ENCODE measurements around the gene PEX11G.

PEX11G gene

GRCh38 chr19:7515645-7516151 lies 26.9 kb upstream of the PEX11G start, which contains the start of gene ZNF358:
Gene ZNF358 (plus strand): TSS chr19:7516103. CDS start chr19:7519243, 3,140 bp downstream.
- Histone ChIP-seq H3K4me3 (ENCODE audit: low read length) (peak within 1 kb of the TSS; percentile 25; the same call in 1 of the 2 replicates), H3K4me1 (ENCODE audit: control insufficient read depth, low read length) (peaks cover 3% of the 10 kb centered on the region; the same call in 1 of the 2 replicates), H3K9me2 (replicated peaks; ENCODE audit: control insufficient read depth, low read length) (no peaks in the 10 kb centered on the region), H4K20me1 (ENCODE audit: control insufficient read depth, insufficient read depth, low read depth, low read length) (no peaks in the 10 kb centered on the region), H3K79me2 (ENCODE audit: control insufficient read depth, low read length) (no peaks in the 10 kb centered on the region), H3K9me3 (ENCODE audit: control insufficient read depth, insufficient read depth, low read length) (no peaks in the 10 kb centered on the region), H3F3A (ENCODE audit: control insufficient read depth, insufficient read depth) (no peaks in the 10 kb centered on the region), H3K4me2 (ENCODE audit: low read length) (peak within 1 kb of the TSS; percentile 32; the same call in 1 of the 2 replicates), H3K36me3 (ENCODE audit: control insufficient read depth, low read length) (no peaks in the 10 kb centered on the region), H3K27ac (ENCODE audit: low read depth, low read length) (no peak within 1 kb of the TSS), H3K27me3 (ENCODE audit: control insufficient read depth, low read length) (peaks cover 45% of the 10 kb centered on the region)
- TF ChIP-seq EZH2phosphoT487 (IDR thresholded peaks at IDR 0.05; ENCODE audit: borderline replicate concordance, low read length) (no peak), CTCF (IDR thresholded peaks at IDR 0.05; ENCODE audit: low read depth, low read length, poor library complexity, severe bottlenecking) (no peak)

- H3K27ac ChIP-seq (ENCODE audit: low read depth, low read length): no peak overlapping the region
Observed at GRCh38 chr19:7515110-7515644, 26.3 kb upstream of the PEX11G start.

GRCh38 chr19:7513809-7514642 lies 25.2 kb upstream of the PEX11G start:
- Histone ChIP-seq H3K27me3 (ENCODE audit: control insufficient read depth, low read length) (peaks cover 49% of the 10 kb centered on the region), H3K4me3 (ENCODE audit: low read length) (no peak overlapping the region), H3K4me2 (ENCODE audit: low read length) (no peak overlapping the region), H3K36me3 (ENCODE audit: control insufficient read depth, low read length) (no peaks in the 10 kb centered on the region), H3K27ac (ENCODE audit: low read depth, low read length) (no peak overlapping the region), H3K9me3 (ENCODE audit: control insufficient read depth, insufficient read depth, low read length) (no peaks in the 10 kb centered on the region), H4K20me1 (ENCODE audit: control insufficient read depth, insufficient read depth, low read depth, low read length) (no peaks in the 10 kb centered on the region), H3K79me2 (ENCODE audit: control insufficient read depth, low read length) (no peaks in the 10 kb centered on the region), H3K4me1 (ENCODE audit: control insufficient read depth, low read length) (peaks cover 3% of the 10 kb centered on the region; the same call in 1 of the 2 replicates), H3F3A (ENCODE audit: control insufficient read depth, insufficient read depth) (no peaks in the 10 kb centered on the region), H3K9me2 (replicated peaks; ENCODE audit: control insufficient read depth, low read length) (no peaks in the 10 kb centered on the region)
- TF ChIP-seq CTCF (IDR thresholded peaks at IDR 0.05; ENCODE audit: low read depth, low read length, poor library complexity, severe bottlenecking): no peak
- no peak for TF ChIP-seq EZH2phosphoT487 (IDR thresholded peaks at IDR 0.05; ENCODE audit: borderline replicate concordance, low read length)

More at GRCh38 chr19:7515110-7515644, 26.3 kb upstream of the PEX11G start:
- Histone ChIP-seq H3K9me3 (ENCODE audit: control insufficient read depth, insufficient read depth, low read length) (no peaks in the 10 kb centered on the region), H3K4me3 (ENCODE audit: low read length) (no peak overlapping the region), H3K36me3 (ENCODE audit: control insufficient read depth, low read length) (no peaks in the 10 kb centered on the region), H3K4me1 (ENCODE audit: control insufficient read depth, low read length) (peaks cover 3% of the 10 kb centered on the region; the same call in 1 of the 2 replicates), H3K4me2 (ENCODE audit: low read length) (no peak overlapping the region), H3F3A (ENCODE audit: control insufficient read depth, insufficient read depth) (no peaks in the 10 kb centered on the region), H3K9me2 (replicated peaks; ENCODE audit: control insufficient read depth, low read length) (no peaks in the 10 kb centered on the region), H3K27me3 (ENCODE audit: control insufficient read depth, low read length) (peaks cover 49% of the 10 kb centered on the region), H3K79me2 (ENCODE audit: control insufficient read depth, low read length) (no peaks in the 10 kb centered on the region), H4K20me1 (ENCODE audit: control insufficient read depth, insufficient read depth, low read depth, low read length) (no peaks in the 10 kb centered on the region)
- TF ChIP-seq EZH2phosphoT487 (IDR thresholded peaks at IDR 0.05; ENCODE audit: borderline replicate concordance, low read length): no peak
- TF ChIP-seq CTCF (IDR thresholded peaks at IDR 0.05; ENCODE audit: low read depth, low read length, poor library complexity, severe bottlenecking): no peak
